Fibroblast of pulmonary artery (primary cell): ENCODE results near the gene STAG1.
"Not testable (repeated sequence)": the region's sequence is repeated elsewhere in the genome, so short reads cannot be mapped to it uniquely, and the experiment has no call there.

Source experiments
- DNase-seq: peaks from one replicate; pipeline ENCODE4 v3.0.0-alpha.2; 2010; ENCODE audit warnings: low read depth
- H3K4me3 ChIP-seq: replicated peaks from 2 replicates; pipeline ENCODE4 v1.5.1; 2011; ENCODE audit warnings: low read depth, mild to moderate bottlenecking, control low read depth, low read length, moderate library complexity
- CTCF ChIP-seq: IDR thresholded peaks from 2 replicates; pipeline ENCODE4 v1.5.1; 2011; ENCODE audit warnings: mild to moderate bottlenecking, control low read depth, low read length, inconsistent platforms; ENCODE audit errors: missing control alignments

Gene STAG1

GRCh38 chr3:136667081-136667480 lies 85.1 kb downstream of the STAG1 start:
- H3K4me3 ChIP-seq: no peak overlapping the region
- no peak for TF ChIP-seq CTCF
- no peak for DNase-seq

- not testable (repeated sequence) for H3K4me3 ChIP-seq, DNase-seq
Measured at GRCh38 chr3:136666301-136666700, 85.9 kb downstream of the STAG1 start.

- H3K4me3 ChIP-seq: no peak overlapping the region
- no peak for DNase-seq
- no peak for TF ChIP-seq CTCF
Measured at GRCh38 chr3:136664771-136665170, 87.4 kb downstream of the STAG1 start.

GRCh38 chr3:136661282-136661681 lies 90.9 kb downstream of the STAG1 start:
- no peak overlapping the region for H3K4me3 ChIP-seq
- TF ChIP-seq CTCF: no peak
- no peak for DNase-seq

- TF ChIP-seq CTCF: no peak
- no peak overlapping the region for H3K4me3 ChIP-seq
- peak; percentile 74 for DNase-seq
Measured at GRCh38 chr3:136658946-136659682, 93.1 kb downstream of the STAG1 start.

GRCh38 chr3:136657526-136657925 lies 94.7 kb downstream of the STAG1 start:
- TF ChIP-seq CTCF: no peak
- no peak for DNase-seq
- H3K4me3 ChIP-seq: no peak overlapping the region

GRCh38 chr3:136653628-136654027 lies 98.5 kb downstream of the STAG1 start:
- no peak for TF ChIP-seq CTCF
- no peak for DNase-seq
- H3K4me3 ChIP-seq: no peak overlapping the region
